Activated CD4-positive, alpha-beta T cell treated with anti-CD3 and anti-CD28 coated beads for 24 hours (primary cell): ENCODE measurements around the gene USP6NL.
A peak's percentile ranks its signal among the peaks of the same experiment; 100 is the strongest.
"Not testable (repeated sequence)": the region's sequence is repeated elsewhere in the genome, so short reads cannot be mapped to it uniquely, and the experiment has no call there.

Experiments
- DNase-seq, 2 donors: peaks; one replicate each; pipeline ENCODE4 v3.0.0-alpha.2; 2020; ENCODE audit warnings: low read depth in 2 of 2

The USP6NL gene

GRCh38 chr10:11516431-11516746 is 95.1 kb downstream of the USP6NL start:
- DNase-seq, result no peak

DNA sequence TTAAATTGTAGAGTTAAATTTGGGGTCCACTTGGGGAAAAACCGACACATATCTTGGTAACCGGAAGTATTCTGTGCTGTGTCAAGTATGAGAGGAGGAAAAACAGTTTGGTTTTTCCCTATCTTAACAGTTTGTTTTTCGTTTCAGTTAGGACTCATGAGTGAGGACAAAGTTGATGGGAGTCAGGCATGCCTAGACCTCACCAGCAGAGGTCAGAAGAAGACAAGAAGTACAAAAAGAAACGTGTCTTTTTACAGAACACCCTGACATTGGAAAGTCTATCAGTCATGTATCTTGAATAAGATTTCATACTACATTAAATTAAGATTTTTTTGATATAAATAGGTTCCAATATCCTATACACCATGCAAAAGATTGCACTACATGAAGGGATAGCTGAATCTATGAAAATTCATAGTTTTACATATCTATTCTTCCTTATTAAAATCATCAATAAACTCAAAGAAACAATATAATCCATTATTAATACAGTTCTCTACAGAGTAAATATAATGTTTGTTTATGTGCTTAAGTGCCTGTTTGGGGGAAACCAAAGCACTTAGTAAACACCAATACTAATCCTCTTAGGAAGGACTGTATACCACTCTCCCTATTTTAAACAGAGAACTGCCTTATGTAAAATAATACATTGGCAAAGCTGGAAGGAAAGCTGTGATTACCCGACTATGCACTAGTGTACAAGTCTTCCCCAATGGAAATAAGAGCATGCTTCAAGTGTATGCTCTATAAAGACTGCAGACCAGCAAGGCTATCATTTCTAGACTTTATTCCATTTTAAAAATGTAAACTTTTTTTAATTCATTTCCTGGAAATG is 95.6 kb downstream of the USP6NL start:
- peak; percentile 6 to 31 for DNase-seq

DNA sequence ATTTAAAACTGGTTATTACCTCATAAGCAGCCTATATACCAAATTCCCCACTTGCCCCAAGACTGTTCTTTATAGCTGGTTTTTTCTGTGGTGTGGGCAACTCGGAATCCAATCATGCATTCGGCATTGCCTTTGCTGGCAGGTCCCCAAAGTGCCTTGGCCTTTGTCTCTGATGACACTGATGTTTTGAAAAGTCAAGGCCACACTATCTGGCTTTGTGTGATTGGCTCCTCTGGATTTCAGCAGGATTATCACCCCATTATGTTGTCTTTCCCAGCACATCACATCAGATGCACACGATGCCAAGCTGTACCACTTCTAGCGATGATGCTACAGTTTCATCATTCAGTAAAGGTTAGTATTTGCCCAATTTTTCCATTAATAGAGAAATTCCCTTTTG is 97.7 kb downstream of the USP6NL start:
- no peak for DNase-seq

GRCh38 chr10:11512596-11512995 is 98.9 kb downstream of the USP6NL start:
- no peak for DNase-seq

DNA sequence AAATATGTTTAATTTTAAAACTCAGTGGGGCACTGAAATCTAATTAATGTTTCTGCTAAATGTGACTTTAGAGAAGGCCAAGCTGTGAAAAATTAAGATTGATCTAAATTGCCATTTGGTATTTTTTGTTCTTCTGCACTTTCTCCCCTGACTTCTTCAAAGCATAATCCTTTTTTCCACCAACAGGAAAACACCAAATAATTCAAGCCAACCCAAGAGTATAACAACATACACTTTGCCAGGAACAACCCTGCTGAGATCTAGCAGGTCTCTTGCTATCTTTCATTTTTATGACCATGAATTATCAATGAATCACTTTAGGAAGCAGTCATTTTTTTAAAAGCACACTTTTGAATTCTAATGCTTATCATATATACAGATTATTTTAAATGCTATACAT is 100.1 kb downstream of the USP6NL start:
- no peak for DNase-seq

- no peak for DNase-seq
Observed at GRCh38 chr10:11510736-11511135, 100.7 kb downstream of the USP6NL start.

GRCh38 chr10:11510281-11510680 is 101.2 kb downstream of the USP6NL start:
- DNase-seq, result no peak

GRCh38 chr10:11509036-11509435 is 102.4 kb downstream of the USP6NL start:
- DNase-seq, result no peak

DNA sequence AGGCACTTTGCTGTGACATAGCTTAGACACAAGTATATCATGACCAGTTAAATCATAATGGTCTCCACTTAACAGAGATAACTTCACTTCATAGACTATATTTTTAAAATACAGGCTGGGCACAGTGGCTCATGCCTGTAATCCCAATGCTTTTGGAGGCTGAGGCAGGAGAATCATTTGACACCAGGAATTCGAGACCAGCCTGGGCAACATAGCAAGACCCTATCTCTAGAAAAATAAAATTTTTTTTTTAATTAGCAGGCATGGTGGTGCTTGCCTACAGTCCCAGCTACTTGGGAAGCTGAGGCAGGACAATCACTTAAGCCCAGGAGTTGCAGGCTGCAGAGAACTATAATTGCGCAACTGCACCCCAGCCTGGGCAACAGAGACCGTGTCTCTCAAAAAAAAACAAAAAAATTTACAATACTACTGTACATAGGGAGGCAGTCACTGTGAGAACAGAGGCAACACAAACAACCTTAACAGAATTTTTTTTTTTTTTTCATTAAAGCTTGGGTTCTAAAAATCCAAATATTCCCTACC is 105.1 kb downstream of the USP6NL start:
- DNase-seq, result no peak

DNA sequence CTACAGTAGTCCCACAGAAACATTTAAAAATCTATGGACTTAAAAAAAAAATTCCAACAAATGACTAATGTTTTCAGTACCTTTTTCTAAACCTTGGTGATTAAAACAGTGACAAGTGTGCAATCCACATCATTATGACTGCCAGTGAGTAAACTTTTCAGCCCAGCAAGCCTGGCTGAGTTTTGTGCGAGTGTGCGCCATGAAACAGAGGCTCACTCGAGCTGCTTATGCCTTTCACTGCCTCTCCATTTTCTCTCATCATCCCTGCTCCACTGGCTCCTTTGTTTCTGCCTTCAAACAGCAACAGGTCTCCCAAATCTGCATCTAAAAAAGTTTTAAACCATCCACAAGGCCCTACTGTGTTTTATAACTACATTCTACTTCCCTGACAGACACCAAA is 105.8 kb downstream of the USP6NL start:
- peak in 1 of 2 donors; percentile 11 for DNase-seq

DNA sequence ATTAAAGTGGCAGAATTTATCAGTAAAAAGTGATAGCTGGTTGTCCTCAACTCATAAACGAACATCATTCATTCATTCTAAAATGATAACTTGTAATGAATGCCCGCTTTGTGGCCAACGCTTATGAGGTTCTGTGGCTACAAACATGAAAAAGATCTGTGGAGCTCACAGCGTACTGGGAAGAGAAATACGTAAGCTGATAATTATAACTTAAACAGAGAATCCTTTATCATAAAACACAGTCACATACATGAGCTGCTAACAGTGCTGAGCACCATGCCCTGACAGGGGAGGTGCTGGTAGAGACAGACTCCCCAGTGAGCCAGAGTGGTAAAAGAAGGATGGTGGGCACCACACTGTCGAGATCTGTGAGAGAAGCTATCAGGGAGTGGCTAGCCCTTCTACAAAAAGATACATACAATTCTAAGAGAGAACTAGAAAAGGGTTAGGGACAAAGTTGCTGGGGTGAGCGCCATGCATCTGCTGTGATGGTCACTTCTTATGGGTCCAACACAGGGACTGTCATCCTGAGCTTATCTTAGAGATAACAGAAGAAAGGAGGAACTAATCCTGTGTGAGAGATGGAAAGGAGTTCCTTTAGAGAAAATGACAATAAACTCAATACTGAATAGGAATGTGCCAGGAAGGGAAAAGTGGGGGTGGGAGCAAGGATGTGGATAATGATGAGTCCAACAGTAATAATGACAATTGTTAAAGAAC is 106.7 kb downstream of the USP6NL start:
- no peak for DNase-seq

GRCh38 chr10:11501600-11501999 is 109.8 kb downstream of the USP6NL start:
- no peak for DNase-seq

- no peak for DNase-seq
Observed at GRCh38 chr10:11499425-11500071, 111.9 kb downstream of the USP6NL start.

DNA sequence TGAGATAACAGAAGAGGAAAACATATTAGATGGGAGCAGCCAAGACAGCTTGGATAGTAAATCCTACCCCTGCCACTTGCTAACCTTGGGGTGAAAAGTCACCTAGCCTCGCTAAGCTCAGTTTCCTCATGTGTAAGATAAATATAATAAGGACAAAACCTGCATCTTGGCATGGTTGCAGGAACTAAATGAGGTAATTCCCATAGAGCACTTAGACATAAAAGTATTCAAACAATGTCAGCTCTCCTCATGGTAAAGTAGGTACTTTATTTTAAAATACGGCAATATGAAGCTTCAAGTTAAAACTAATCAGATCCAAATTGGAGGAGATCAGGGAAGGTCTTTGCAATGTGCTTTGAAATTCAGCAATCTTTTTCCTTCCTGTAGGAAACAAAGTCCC is 113.1 kb downstream of the USP6NL start:
- DNase-seq, result no peak

DNA sequence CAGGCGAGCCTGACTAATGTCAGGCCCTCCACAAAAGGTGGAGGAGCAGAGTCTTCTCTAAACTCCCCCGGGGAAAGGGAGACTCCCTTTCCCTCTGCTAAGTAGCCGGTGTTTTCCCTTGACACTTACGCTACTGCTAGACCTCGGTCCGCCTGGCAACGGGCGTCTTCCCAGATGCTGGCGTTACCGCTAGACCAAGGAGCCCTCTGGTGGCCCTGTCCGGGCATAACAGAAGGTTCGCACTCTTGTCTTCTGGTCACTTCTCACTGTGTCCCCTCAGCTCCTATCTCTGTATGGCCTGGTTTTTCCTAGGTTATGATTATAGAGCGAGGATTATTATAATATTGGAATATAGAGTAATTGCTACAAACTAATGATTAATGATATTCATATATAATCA is 116.5 kb downstream of the USP6NL start:
- DNase-seq, result not testable (repeated sequence)

DNA sequence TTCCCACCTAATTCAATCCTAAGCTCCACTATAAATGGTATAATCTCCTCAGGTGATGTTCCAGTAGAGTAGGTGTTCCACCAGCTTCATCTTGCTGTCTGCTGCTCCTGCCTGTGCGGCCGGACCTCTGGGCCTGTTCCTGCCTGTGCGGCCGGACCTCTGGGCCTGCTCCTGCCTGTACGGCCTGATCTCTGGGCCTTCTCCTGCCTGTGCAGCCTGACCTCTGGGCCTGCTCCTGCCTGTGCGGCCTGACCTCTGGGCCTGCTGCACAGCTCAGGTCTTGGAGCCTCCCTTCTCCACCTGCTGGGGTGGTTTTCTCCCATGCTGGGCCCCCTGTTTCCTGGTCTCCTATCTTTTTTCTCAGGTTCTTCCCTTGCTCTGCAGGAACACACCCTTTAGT is 117.8 kb downstream of the USP6NL start:
- DNase-seq, result no peak

DNA sequence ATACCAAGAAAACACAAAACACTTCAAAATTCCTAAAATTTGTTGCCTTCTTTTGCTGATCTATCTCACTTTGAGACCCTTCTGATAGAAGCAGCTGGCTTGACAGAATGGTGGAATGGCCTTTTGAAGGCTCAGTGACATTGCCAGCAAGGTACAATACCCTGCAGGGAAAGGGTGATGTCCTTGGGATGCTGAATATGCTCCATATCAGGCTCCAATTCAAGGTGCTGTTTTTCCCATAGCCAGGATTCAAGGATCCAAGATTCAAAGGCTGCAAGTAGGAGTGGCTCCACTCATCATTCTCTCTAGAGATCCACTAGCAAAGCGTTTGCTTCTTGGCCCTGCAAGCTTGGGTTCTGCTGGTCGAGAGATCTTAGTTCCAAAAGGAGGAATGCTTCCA is 120.4 kb downstream of the USP6NL start:
- no peak for DNase-seq

GRCh38 chr10:11489591-11489990 is 121.9 kb downstream of the USP6NL start:
- no peak for DNase-seq

GRCh38 chr10:11488126-11488525 is 123.3 kb downstream of the USP6NL start:
- DNase-seq, result no peak

- DNase-seq, result no peak
Observed at GRCh38 chr10:11483201-11484148, 128.0 kb downstream of the USP6NL start.

DNA sequence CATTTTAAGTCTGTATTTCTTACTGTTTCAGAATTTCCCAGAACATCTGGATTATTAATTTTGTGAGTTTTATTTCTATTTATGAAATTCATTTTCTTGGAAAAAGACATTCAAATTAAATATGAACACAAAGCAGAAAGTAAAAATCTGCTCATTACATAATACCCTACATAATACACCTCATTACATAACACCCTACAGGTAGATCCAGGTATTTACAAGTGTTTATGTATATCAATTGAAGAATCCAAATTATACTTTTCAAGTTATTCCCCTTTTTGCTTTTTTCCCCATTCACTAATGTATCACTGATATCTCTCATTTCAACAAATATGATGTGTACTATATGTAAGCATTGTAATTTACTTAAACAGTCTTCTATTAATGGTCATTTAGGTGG is 129.1 kb downstream of the USP6NL start:
- no peak for DNase-seq
